Measurements from ENCODE around the gene ASCL5.

GRCh38 chr1:201112173-201112731, 14.7 kb downstream of the ASCL5 start, which contains the start of gene CACNA1S:
- TF ChIP-seq CTCF (IDR thresholded peaks at IDR 0.05; ENCODE audit: low read depth, low read length, poor library complexity, severe bottlenecking), result no peak
- no peak for TF ChIP-seq EZH2phosphoT487 (IDR thresholded peaks at IDR 0.05; ENCODE audit: borderline replicate concordance, low read length)
